GM19324 (cell line): ENCODE measurements around the gene PEX12.
A peak's percentile ranks its signal among the peaks of the same experiment; 100 is the strongest.
"Not testable (repeated sequence)": the region's sequence is repeated elsewhere in the genome, so short reads cannot be mapped to it uniquely, and the experiment has no call there.

Source experiments
- ATAC-seq: cut with Tn5 transposase; IDR thresholded peaks from one replicate; pipeline ENCODE4 v1.9.1; 2021; ENCODE audit warnings: mild to moderate bottlenecking, moderate library complexity; ENCODE audit not compliant: unreplicated experiment, low FRiP score

The PEX12 gene

DNA sequence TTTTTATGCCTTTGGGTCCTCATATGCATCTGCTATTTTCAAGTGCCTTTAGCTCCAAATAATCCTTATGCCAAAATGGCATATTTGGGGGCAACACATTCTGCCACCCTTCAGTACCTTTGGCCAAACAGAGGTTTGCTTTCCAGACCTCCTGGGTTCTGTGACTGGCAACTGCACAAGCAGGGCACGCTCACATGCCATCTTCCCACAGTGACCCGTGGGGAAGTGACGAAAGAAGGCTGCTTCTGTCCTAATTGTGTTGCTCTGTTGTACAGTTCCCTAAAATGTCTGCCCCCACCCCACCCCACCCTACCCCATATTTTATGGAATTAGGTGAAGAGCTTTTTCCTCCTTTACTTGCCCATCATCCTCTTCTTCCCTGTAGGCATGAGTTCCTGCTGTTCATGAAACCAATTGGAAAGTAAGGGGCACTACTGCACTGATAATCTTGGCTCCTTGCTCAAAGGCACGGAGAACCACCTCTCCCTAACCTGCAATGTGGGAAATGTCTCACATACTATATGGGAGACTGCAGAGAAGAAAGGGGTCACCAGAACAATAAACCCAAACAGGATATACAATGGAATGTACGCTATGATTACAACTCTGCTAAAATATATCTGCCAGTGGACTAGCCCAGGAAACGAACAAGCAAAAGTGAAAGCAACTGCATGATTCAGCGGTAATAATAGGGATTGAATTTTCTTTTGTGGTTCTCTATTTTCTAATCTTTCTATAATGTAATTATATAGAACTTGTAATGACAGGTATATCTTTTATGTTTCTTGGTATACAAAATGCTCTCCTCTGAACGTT, 37.6 kb downstream of the PEX12 start:
- no peak for ATAC-seq

DNA sequence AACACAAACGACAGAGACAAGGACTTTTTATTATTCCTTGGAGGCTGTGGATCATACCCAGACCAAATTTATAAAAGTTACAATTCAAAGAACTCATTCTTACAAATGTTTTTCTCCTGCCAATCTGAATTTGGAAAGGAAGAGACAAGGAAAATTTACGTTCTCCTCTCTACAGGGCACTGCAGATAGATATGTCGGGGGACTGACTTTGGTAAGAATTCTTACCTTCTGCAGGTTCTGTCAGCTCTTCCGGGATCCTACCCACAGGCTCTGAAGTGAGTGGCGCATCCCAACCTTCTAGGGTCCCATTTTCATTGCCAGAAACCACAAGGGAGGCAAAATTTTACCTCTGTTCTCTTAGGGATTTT, 38.7 kb downstream of the PEX12 start:
- no peak for ATAC-seq

GRCh38 chr17:35537601-35538141, 40.7 kb downstream of the PEX12 start, which contains the start of gene SLFN12L:
Gene SLFN12L, minus strand, starts transcription at chr17:35537678. Its CDS starts 15,314 bp downstream, at chr17:35522364.
- ATAC-seq, result peak; percentile 34

- no peak for ATAC-seq
Measured at GRCh38 chr17:35536664-35537171, 41.7 kb downstream of the PEX12 start.

DNA sequence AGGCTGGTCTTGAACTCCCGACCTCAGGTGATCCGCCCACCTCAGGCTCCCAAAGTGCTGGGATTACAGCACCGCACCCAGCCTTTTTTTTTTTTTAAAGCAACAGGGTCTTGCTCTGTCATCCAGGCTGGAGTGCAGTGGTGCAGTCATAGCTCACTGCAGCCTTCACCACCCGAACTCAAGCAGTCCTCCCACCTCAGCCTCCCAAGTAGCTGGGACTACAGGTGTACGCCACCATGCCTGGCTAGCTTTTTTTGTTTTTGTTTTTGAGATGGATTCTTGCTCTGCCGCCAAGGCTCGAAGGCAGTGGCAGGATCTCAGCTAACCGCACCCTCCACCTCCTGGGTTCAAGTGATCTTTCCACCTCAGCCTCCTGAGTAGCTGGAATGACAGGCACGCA, 43.0 kb downstream of the PEX12 start:
- not testable (repeated sequence) for ATAC-seq

GRCh38 chr17:35534576-35535093, 43.7 kb downstream of the PEX12 start:
- ATAC-seq, result no peak

- no peak for ATAC-seq
Measured at GRCh38 chr17:35531160-35531559, 47.2 kb downstream of the PEX12 start.

DNA sequence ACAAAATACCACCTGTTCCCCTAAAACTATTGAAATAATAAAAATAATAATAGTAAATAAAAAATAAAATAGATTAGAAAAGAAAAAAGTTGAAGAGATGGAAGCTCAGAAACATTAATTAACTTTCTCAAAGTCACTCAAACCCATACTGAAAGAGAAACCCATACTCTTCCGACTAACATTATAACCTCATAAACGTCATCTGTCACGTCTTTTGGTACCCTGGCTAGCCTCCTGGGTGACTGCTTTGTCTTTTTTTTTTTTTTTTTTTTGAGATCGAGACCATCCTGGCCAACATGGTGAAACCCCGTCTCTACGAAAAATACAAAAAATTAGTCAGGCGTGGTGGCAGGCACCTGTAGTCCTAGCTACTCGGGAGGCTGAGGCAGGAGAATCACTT, 48.5 kb downstream of the PEX12 start:
- no peak for ATAC-seq

- not testable (repeated sequence) for ATAC-seq
Measured at GRCh38 chr17:35529326-35529725, 49.0 kb downstream of the PEX12 start.
